ENCODE measurements around the gene DPF3. TPM values are rescaled to one million over a fixed set of nuclear protein-coding genes. Genes with fewer than 3 reads are reported as not detected.
A peak's percentile ranks its signal among the peaks of the same experiment; 100 is the strongest.

The DPF3 gene
- total and polyA plus RNA-seq, 5 donors from 2014 or later: 0.11 to 2.0 (median 0.49) TPM; not detected in 1

DNA sequence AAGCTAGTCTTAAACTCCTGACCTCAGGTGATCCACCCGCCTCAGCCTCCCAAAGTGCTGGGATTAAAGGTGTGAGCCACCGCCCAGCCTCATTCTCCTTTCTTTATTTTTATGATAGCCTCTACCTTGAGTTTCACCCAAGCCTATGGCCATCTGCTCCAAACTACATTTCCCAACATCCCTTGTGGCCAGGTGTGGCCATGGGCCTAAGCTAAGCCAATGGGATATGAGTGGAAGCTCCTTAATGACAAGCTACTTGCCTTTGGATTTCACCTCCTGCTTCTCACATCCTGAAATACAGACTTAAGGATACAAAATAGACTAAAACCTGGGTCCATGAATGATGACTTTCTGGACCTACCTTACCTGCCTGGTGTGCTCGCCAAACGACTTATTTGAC lies 46.2 kb downstream of the DPF3 start:
- H3K4me1 ChIP-seq (ENCODE audit: control insufficient read depth, insufficient read depth, low read length, poor library complexity, severe bottlenecking): no peaks in the 10 kb centered on the region
- Mint-ChIP-seq H3K27ac (no peak overlapping the region), H3K27me3 (peaks cover 5% of the 10 kb centered on the region), H3K36me3 (no peaks in the 10 kb centered on the region), H3K4me1 (peaks cover 0 to 4% (median 0%) of the 10 kb centered on the region in 4 donors), H3K4me3 (no peak overlapping the region), H3K9me3 (no peaks in the 10 kb centered on the region)
- no peak for DNase-seq
- no peaks in the 10 kb centered on the region for H3K27me3 ChIP-seq (ENCODE audit: control insufficient read depth, insufficient read depth, low read length)
- no peak for ATAC-seq (ENCODE audit: low read depth in 2 of 2)
- no peak overlapping the region for H3K4me3 ChIP-seq (ENCODE audit: low read depth, low read length)
- no peak overlapping the region for H3K27ac ChIP-seq (ENCODE audit: insufficient read depth, low read length, poor library complexity, severe bottlenecking)
- no peaks in the 10 kb centered on the region for H3K36me3 ChIP-seq (ENCODE audit: control insufficient read depth, insufficient read depth, low read length)
- H3K9me3 ChIP-seq (ENCODE audit: control insufficient read depth in 2 of 2, low read length in 2 of 2): no peaks in the 10 kb centered on the region

DNA sequence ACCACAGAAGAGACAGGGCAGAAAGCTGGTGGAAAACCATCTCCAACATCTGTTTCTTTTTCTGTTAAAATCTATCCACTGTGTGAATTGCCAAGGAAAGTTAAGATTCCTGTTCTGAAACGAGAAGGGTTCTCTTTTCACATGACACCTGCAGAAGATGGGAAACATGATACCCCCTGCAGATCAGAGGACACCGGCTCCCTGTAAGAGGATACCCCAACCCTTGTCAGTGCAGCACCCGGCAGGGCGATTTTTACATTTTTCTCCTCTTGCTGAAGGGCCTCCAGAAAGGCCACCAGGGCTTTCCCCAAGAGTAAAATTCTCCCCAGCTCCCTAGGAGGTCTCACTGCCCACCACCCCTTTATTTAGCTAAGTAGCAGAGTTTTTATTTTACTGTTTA lies 48.2 kb downstream of the DPF3 start:
- DNase-seq (no peak), ATAC-seq (ENCODE audit: low read depth in 2 of 2) (no peak)
- Mint-ChIP-seq H3K36me3 (no peaks in the 10 kb centered on the region), H3K9me3 (no peaks in the 10 kb centered on the region), H3K27me3 (peaks cover 5% of the 10 kb centered on the region), H3K27ac (no peak overlapping the region), H3K4me3 (no peak overlapping the region), H3K4me1 (no peaks in the 10 kb centered on the region)
- Histone ChIP-seq H3K27me3 (ENCODE audit: control insufficient read depth, insufficient read depth, low read length) (no peaks in the 10 kb centered on the region), H3K4me3 (ENCODE audit: low read depth, low read length) (no peak overlapping the region), H3K9me3 (ENCODE audit: control insufficient read depth in 2 of 2, low read length in 2 of 2) (no peaks in the 10 kb centered on the region), H3K27ac (ENCODE audit: insufficient read depth, low read length, poor library complexity, severe bottlenecking) (no peak overlapping the region), H3K36me3 (ENCODE audit: control insufficient read depth, insufficient read depth, low read length) (no peaks in the 10 kb centered on the region), H3K4me1 (ENCODE audit: control insufficient read depth, insufficient read depth, low read length, poor library complexity, severe bottlenecking) (no peaks in the 10 kb centered on the region)

DNA sequence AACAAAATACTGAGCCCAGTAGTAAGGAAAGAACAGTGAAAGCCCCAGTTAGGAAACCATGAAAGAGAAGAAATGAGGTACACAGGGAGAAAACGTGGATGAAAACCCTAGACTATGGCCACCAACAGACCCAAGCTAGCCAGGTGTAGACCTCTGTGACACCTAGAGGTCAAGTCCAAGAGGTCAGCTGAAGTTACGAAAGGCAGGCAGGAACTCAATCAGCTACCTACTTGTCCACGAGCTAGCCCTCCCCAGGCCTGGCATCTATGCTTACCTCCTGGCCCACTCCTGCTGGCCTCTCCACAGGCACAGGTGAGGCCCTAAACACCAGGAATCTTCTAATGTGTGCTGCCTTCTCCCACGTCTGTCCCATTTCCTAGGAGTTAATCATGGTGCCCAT lies 48.7 kb downstream of the DPF3 start:
- DNase-seq: no peak
- H3K27ac Mint-ChIP-seq: peak overlapping the region in 1 of 3 donors; percentile 26

DNA sequence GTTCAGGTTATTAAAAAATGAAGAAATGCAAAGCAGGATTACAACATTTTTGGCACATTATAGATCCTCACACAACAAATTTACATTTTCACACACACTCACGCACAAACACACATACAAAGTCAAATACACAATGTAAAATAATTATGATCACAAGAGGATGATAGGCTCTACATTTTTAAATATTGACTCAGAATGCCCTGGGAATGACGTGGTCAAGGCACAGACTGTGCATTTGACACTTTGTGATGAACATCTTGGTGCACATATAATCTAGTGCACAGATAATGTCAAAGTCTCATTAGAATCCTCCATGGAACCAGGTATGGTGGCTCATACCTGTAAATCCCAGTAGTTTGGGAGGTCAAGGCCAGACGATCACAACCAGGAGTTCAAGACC lies 49.4 kb downstream of the DPF3 start:
- ATAC-seq (ENCODE audit: low read depth in 2 of 2) (no peak), DNase-seq (no peak)
- no peaks in the 10 kb centered on the region for H3K4me1 ChIP-seq (ENCODE audit: control insufficient read depth, insufficient read depth, low read length, poor library complexity, severe bottlenecking)
- no peaks in the 10 kb centered on the region for H3K36me3 ChIP-seq (ENCODE audit: control insufficient read depth, insufficient read depth, low read length)
- no peak overlapping the region for H3K27ac ChIP-seq (ENCODE audit: insufficient read depth, low read length, poor library complexity, severe bottlenecking)
- Mint-ChIP-seq H3K27ac (no peak overlapping the region), H3K27me3 (peaks cover 5% of the 10 kb centered on the region), H3K9me3 (no peaks in the 10 kb centered on the region), H3K4me3 (no peak overlapping the region), H3K4me1 (no peaks in the 10 kb centered on the region), H3K36me3 (no peaks in the 10 kb centered on the region)
- no peak overlapping the region for H3K4me3 ChIP-seq (ENCODE audit: low read depth, low read length)
- no peaks in the 10 kb centered on the region for H3K9me3 ChIP-seq (ENCODE audit: control insufficient read depth in 2 of 2, low read length in 2 of 2)
- no peaks in the 10 kb centered on the region for H3K27me3 ChIP-seq (ENCODE audit: control insufficient read depth, insufficient read depth, low read length)

More for the DNA sequence above, 48.7 kb downstream of the DPF3 start:
- H3K27ac ChIP-seq (ENCODE audit: insufficient read depth, low read length, poor library complexity, severe bottlenecking): no peak overlapping the region
- H3K9me3 ChIP-seq (ENCODE audit: control insufficient read depth in 2 of 2, low read length in 2 of 2): no peaks in the 10 kb centered on the region
- Mint-ChIP-seq H3K4me1 (no peaks in the 10 kb centered on the region), H3K36me3 (no peaks in the 10 kb centered on the region), H3K4me3 (no peak overlapping the region), H3K9me3 (no peaks in the 10 kb centered on the region), H3K27me3 (peaks cover 5% of the 10 kb centered on the region)
- H3K36me3 ChIP-seq (ENCODE audit: control insufficient read depth, insufficient read depth, low read length): no peaks in the 10 kb centered on the region
- H3K4me1 ChIP-seq (ENCODE audit: control insufficient read depth, insufficient read depth, low read length, poor library complexity, severe bottlenecking): no peaks in the 10 kb centered on the region
- no peaks in the 10 kb centered on the region for H3K27me3 ChIP-seq (ENCODE audit: control insufficient read depth, insufficient read depth, low read length)
- H3K4me3 ChIP-seq (ENCODE audit: low read depth, low read length): no peak overlapping the region
- ATAC-seq (ENCODE audit: low read depth in 2 of 2): no peak

DNA sequence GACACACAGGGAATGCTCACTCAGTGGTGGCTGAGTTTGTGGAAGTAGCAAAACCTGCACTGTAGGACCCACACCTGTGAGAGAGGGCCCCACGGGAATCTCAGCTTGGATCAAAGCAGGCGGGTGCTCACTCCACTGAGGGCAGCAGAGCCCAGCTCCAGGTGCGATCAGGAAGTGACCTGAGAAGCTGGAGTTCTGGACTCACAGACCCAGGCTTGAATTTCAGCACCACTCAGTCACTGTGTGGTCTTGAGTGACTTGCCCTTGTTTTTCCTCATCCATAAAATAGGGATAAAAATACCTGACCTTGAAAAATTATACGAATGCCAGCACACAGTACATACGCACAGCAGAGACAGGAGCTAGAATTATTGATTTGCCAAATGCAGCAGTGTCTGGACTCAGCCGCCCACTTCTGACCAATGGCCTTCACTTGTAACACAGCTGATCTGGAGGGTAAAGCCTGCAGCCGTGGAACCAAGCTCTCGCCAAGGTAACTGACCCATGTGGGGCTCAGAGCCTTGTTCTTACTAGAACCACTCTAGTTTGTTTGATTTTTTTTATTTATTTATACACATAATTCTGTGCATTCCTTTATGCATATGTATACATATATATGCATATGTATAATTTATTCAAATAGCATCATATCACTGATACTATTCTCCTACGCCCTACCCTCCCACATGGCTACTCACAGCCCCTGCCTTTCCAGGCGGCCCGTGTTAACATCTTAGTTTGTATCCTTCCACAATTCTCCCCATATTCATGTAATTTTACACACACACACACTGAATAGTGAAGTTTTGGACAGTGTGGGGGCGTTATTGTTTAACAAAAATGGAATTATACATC lies 53.9 kb downstream of the DPF3 start:
- Histone ChIP-seq H3K27me3 (ENCODE audit: control insufficient read depth, insufficient read depth, low read length) (no peaks in the 10 kb centered on the region), H3K36me3 (ENCODE audit: control insufficient read depth, insufficient read depth, low read length) (no peaks in the 10 kb centered on the region), H3K4me1 (ENCODE audit: control insufficient read depth, insufficient read depth, low read length, poor library complexity, severe bottlenecking) (no peaks in the 10 kb centered on the region), H3K4me3 (ENCODE audit: low read depth, low read length) (no peak overlapping the region), H3K9me3 (ENCODE audit: control insufficient read depth in 2 of 2, low read length in 2 of 2) (no peaks in the 10 kb centered on the region), H3K27ac (ENCODE audit: insufficient read depth, low read length, poor library complexity, severe bottlenecking) (no peak overlapping the region)
- H3K4me1 Mint-ChIP-seq: no peaks in the 10 kb centered on the region
- H3K36me3 Mint-ChIP-seq: no peaks in the 10 kb centered on the region
- ATAC-seq (ENCODE audit: low read depth in 2 of 2) (no peak), DNase-seq (no peak)
- H3K4me3 Mint-ChIP-seq: no peak overlapping the region
- H3K9me3 Mint-ChIP-seq: no peaks in the 10 kb centered on the region
- H3K27ac Mint-ChIP-seq: no peak overlapping the region
- no peaks in the 10 kb centered on the region for H3K27me3 Mint-ChIP-seq

DNA sequence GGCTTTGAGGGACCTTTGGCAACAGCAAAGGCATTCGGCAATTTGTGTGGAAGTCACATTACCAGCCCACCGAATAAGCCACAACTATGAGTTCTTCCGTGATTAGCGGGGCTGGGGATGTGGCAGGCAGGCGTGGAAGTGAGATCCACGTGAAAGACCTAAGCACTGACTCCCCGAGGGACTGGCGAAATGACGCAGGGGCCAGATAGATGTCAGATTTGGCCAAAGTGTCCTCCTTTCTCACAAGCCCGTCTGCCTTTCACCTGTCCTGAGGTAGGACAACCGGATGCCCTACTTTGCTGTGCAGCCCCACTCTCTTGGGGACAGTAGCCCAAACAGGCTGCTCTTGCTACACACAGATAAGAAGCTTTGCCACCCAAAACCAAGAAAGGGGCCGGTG lies 54.5 kb downstream of the DPF3 start:
- Histone ChIP-seq H3K27ac (ENCODE audit: insufficient read depth, low read length, poor library complexity, severe bottlenecking) (no peak overlapping the region), H3K4me3 (ENCODE audit: low read depth, low read length) (no peak overlapping the region), H3K4me1 (ENCODE audit: control insufficient read depth, insufficient read depth, low read length, poor library complexity, severe bottlenecking) (no peaks in the 10 kb centered on the region), H3K27me3 (ENCODE audit: control insufficient read depth, insufficient read depth, low read length) (no peaks in the 10 kb centered on the region), H3K36me3 (ENCODE audit: control insufficient read depth, insufficient read depth, low read length) (no peaks in the 10 kb centered on the region), H3K9me3 (ENCODE audit: control insufficient read depth in 2 of 2, low read length in 2 of 2) (no peaks in the 10 kb centered on the region)
- Mint-ChIP-seq H3K4me1 (no peaks in the 10 kb centered on the region), H3K9me3 (peaks cover 0 to 2% (median 0%) of the 10 kb centered on the region in 7 donors), H3K36me3 (no peaks in the 10 kb centered on the region), H3K27me3 (no peaks in the 10 kb centered on the region), H3K27ac (no peak overlapping the region), H3K4me3 (no peak overlapping the region)
- no peak for DNase-seq
- ATAC-seq (ENCODE audit: low read depth in 2 of 2): no peak

DNA sequence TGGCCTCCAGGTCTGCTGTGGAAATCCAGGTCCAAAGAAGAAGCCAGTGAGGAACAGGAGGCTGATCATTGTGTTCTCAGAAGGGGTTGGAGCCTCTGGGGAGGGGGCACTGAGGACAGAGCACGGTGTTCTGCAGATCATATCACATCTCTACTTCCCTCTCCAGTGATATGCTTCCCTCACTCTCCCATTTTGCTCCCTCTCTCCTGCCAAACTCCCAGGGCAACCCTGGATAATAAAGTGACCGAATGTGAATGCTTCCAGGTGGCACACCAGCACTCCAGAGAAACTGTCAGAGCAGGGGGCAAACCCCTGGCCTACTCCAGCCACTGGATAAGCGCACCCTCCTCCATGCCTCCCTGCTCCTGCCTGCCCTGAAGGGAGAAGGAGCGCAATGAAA lies 57.8 kb downstream of the DPF3 start:
- ATAC-seq (ENCODE audit: low read depth in 2 of 2) (no peak), DNase-seq (no peak)
- peaks cover 0 to 2% (median 0%) of the 10 kb centered on the region in 7 donors for H3K9me3 Mint-ChIP-seq
- no peaks in the 10 kb centered on the region for H3K27me3 Mint-ChIP-seq
- H3K36me3 Mint-ChIP-seq: no peaks in the 10 kb centered on the region
- Histone ChIP-seq H3K36me3 (ENCODE audit: control insufficient read depth, insufficient read depth, low read length) (no peaks in the 10 kb centered on the region), H3K27ac (ENCODE audit: insufficient read depth, low read length, poor library complexity, severe bottlenecking) (no peak overlapping the region), H3K27me3 (ENCODE audit: control insufficient read depth, insufficient read depth, low read length) (no peaks in the 10 kb centered on the region), H3K4me3 (ENCODE audit: low read depth, low read length) (no peak overlapping the region), H3K4me1 (ENCODE audit: control insufficient read depth, insufficient read depth, low read length, poor library complexity, severe bottlenecking) (no peaks in the 10 kb centered on the region), H3K9me3 (ENCODE audit: control insufficient read depth in 2 of 2, low read length in 2 of 2) (no peaks in the 10 kb centered on the region)
- no peaks in the 10 kb centered on the region for H3K4me1 Mint-ChIP-seq
- no peak overlapping the region for H3K27ac Mint-ChIP-seq
- no peak overlapping the region for H3K4me3 Mint-ChIP-seq

GRCh38 chr14:72833174-72833573 lies 60.7 kb downstream of the DPF3 start:
- Mint-ChIP-seq H3K9me3 (peaks cover 0 to 3% (median 0%) of the 10 kb centered on the region in 7 donors), H3K4me3 (no peak overlapping the region), H3K27ac (no peak overlapping the region), H3K36me3 (no peaks in the 10 kb centered on the region), H3K27me3 (no peaks in the 10 kb centered on the region), H3K4me1 (no peaks in the 10 kb centered on the region)
- Histone ChIP-seq H3K9me3 (ENCODE audit: control insufficient read depth in 2 of 2, low read length in 2 of 2) (no peaks in the 10 kb centered on the region), H3K4me1 (ENCODE audit: control insufficient read depth, insufficient read depth, low read length, poor library complexity, severe bottlenecking) (no peaks in the 10 kb centered on the region), H3K27me3 (ENCODE audit: control insufficient read depth, insufficient read depth, low read length) (peaks cover 5% of the 10 kb centered on the region), H3K4me3 (ENCODE audit: low read depth, low read length) (no peak overlapping the region), H3K27ac (ENCODE audit: insufficient read depth, low read length, poor library complexity, severe bottlenecking) (no peak overlapping the region), H3K36me3 (ENCODE audit: control insufficient read depth, insufficient read depth, low read length) (no peaks in the 10 kb centered on the region)
- ATAC-seq (ENCODE audit: low read depth in 2 of 2) (no peak), DNase-seq (no peak)

All from CD4-positive, CD25-positive, alpha-beta regulatory T cell (primary cell).